HepG2 (cell line): ENCODE data around the gene SFXN5. TPM values are rescaled to one million over a fixed set of nuclear protein-coding genes. Genes with fewer than 3 reads are reported as not detected.
A peak's percentile ranks its signal among the peaks of the same experiment; 100 is the strongest.

Experiments
- ARNT ChIP-seq: fragments of 450-650 bp; IDR thresholded peaks from 2 replicates; pipeline ENCODE4 v1.6.1; 2017
- ATM ChIP-seq: fragments of 450-650 bp; IDR thresholded peaks from 2 replicates; pipeline ENCODE4 v1.7.1; 2017; ENCODE audit warnings: mild to moderate bottlenecking, borderline replicate concordance
- CENPBD1 ChIP-seq: sonication (generic); formaldehyde crosslinking; IDR thresholded peaks from 2 replicates; pipeline ENCODE4 v1.8.0; 2022; ENCODE audit warnings: missing genetic modification reagents, low read depth, mild to moderate bottlenecking, borderline replicate concordance
- HOXA3 ChIP-seq: sonication (generic); formaldehyde crosslinking; IDR thresholded peaks from 2 replicates; pipeline ENCODE4 v1.5.0; 2020; ENCODE audit warnings: missing genetic modification reagents
- JDP2 ChIP-seq: sonication (generic); formaldehyde crosslinking; IDR thresholded peaks from 2 replicates; pipeline ENCODE4 v1.8.1; 2022; ENCODE audit warnings: missing genetic modification reagents, borderline replicate concordance
- KMT2A ChIP-seq: sonication (generic); formaldehyde crosslinking; IDR thresholded peaks from 2 replicates; pipeline ENCODE4 v1.4.0; 2020; ENCODE audit warnings: missing genetic modification reagents
- MIER3 ChIP-seq: IDR thresholded peaks from 2 replicates; pipeline ENCODE4 v1.6.1; 2016; ENCODE audit warnings: missing compliant biosample characterization, borderline replicate concordance
- MTERF4 ChIP-seq: sonication (generic); formaldehyde crosslinking; IDR thresholded peaks from 2 replicates; pipeline ENCODE4 v1.8.0; 2023; ENCODE audit warnings: mild to moderate bottlenecking, missing genetic modification reagents
- MXD1 ChIP-seq: sonication (generic); formaldehyde crosslinking; IDR thresholded peaks from 2 replicates; pipeline ENCODE4 v1.4.0; 2020; ENCODE audit warnings: mild to moderate bottlenecking, missing genetic modification reagents
- POLR2A ChIP-seq, 2 experiments: IDR thresholded peaks; 2 replicates each; pipeline ENCODE4 v1.6.1; 2011; ENCODE audit warnings: low read depth in 2 of 2, low read length in 2 of 2, mild to moderate bottlenecking in 1 of 2, moderate library complexity in 1 of 2; ENCODE audit not compliant: insufficient read depth in 1 of 2
- PPARG ChIP-seq: conservative IDR thresholded peaks from 2 replicates; pipeline ENCODE4 v1.6.1; 2016; ENCODE audit warnings: missing biosample characterization, missing genetic modification reagents
- RFX3 ChIP-seq: IDR thresholded peaks from 2 replicates; pipeline ENCODE4 v1.6.1; 2016; ENCODE audit warnings: missing biosample characterization, missing genetic modification reagents
- SMARCC2 ChIP-seq: fragments of 450-650 bp; IDR thresholded peaks from 2 replicates; pipeline ENCODE4 v1.6.1; 2017; ENCODE audit warnings: antibody characterized with exemption, mild to moderate bottlenecking
- SMYD3 ChIP-seq: sonication (generic); formaldehyde crosslinking; IDR thresholded peaks from 2 replicates; pipeline ENCODE4 v1.8.1; 2023; ENCODE audit warnings: mild to moderate bottlenecking, missing genetic modification reagents
- SOX13 ChIP-seq, 3 experiments: fragments of 450-650 bp in 1 of 3; sonication (generic) in 1 of 3; formaldehyde crosslinking in 1 of 3; IDR thresholded peaks in 2 of 3; conservative IDR thresholded peaks in 1 of 3; 2 replicates each; pipeline versions ENCODE4 v1.5.0 to v1.6.1; 2016 to 2020; ENCODE audit warnings: antibody characterized with exemption in 1 of 3, mild to moderate bottlenecking in 1 of 3, missing compliant biosample characterization in 1 of 3, missing genetic modification reagents in 1 of 3, moderate library complexity in 1 of 3
- SOX6 ChIP-seq, 2 experiments: fragments of 450-650 bp in 1 of 2; sonication (generic) in 1 of 2; formaldehyde crosslinking in 1 of 2; IDR thresholded peaks; 2 replicates each; pipeline versions ENCODE4 v1.4.0 to v1.6.1; 2017 to 2020; ENCODE audit warnings: antibody characterized with exemption in 1 of 2, mild to moderate bottlenecking in 1 of 2, missing genetic modification reagents in 1 of 2
- SRSF1 ChIP-seq: fragments of 200-400 bp; formaldehyde crosslinking; optimal IDR thresholded peaks from 2 replicates; pipeline ENCODE3; 2017; ENCODE audit warnings: mild to moderate bottlenecking, low read depth, low read length, moderate library complexity
- ZC3H4 ChIP-seq: sonication (generic); formaldehyde crosslinking; IDR thresholded peaks from 2 replicates; pipeline ENCODE4 v1.4.0; 2020; ENCODE audit warnings: missing genetic modification reagents, borderline replicate concordance
- ZNF512B ChIP-seq: sonication (generic); formaldehyde crosslinking; IDR thresholded peaks from 2 replicates; pipeline ENCODE4 v1.5.1; 2020; ENCODE audit warnings: missing genetic modification reagents, mild to moderate bottlenecking, borderline replicate concordance
- ZNF556 ChIP-seq: sonication (generic); formaldehyde crosslinking; IDR thresholded peaks from 2 replicates; pipeline ENCODE4 v1.4.0; 2020; ENCODE audit warnings: mild to moderate bottlenecking, missing genetic modification reagents, borderline replicate concordance
- ZNF557 ChIP-seq: sonication (generic); formaldehyde crosslinking; IDR thresholded peaks from 2 replicates; pipeline ENCODE4 v1.4.0; 2020; ENCODE audit warnings: missing genetic modification reagents
- ZNF629 ChIP-seq: sonication (generic); formaldehyde crosslinking; conservative IDR thresholded peaks from 2 replicates; pipeline ENCODE4 v1.5.0; 2020; ENCODE audit warnings: missing genetic modification reagents
- ZNF773 ChIP-seq: sonication (generic); formaldehyde crosslinking; IDR thresholded peaks from 2 replicates; pipeline ENCODE4 v1.4.0; 2020; ENCODE audit warnings: missing genetic modification reagents, borderline replicate concordance
- polyA plus RNA-seq, 8 experiments: library from polyadenylated mRNA; depleted of rRNA in 3 of 8; stranded (reverse) in 7 of 8; unstranded in 1 of 8; fragments of >200 nt; fragmentation: Illumina TruSeq in 4 of 8; extraction: Trizol in 4 of 8; gene quantifications; 2 replicates each; pipeline versions ENCODE4 v1.2.1 to v1.2.3, GENCODE V29; 2011 to 2016; ENCODE audit warnings: low read depth in 4 of 8, missing spikeins in 1 of 8, mixed read lengths in 1 of 8; ENCODE audit not compliant: insufficient read depth in 1 of 8
- total RNA-seq, 5 experiments: library from RNA; depleted of rRNA; stranded (reverse); fragments of >200 nt; fragmentation: Illumina TruSeq; extraction: Trizol; gene quantifications; 2 replicates each; pipeline ENCODE4 v1.2.3, GENCODE V29; 2016; ENCODE audit warnings: low read depth in 1 of 5

SFXN5 gene
- total and polyA plus RNA-seq, 2 of the 13 experiments (the other 11 are each of a cell fraction or from before 2014, with no cell fraction given) = 34.9 to 37.4 TPM

GRCh38 chr2:73112913-73113854 lies 41.7 kb upstream of the SFXN5 start, which contains the start of gene RAB11FIP5 (continued):
- TF ChIP-seq ZNF512B (CRISPR knock-in tag) = peak; percentile 86; the same call in 1 of the 2 replicates
- peak; percentile 90; the same call in 1 of the 2 replicates for TF ChIP-seq ZNF556 (CRISPR knock-in tag)
- no peak for TF ChIP-seq JDP2
- TF ChIP-seq ZNF629 (CRISPR knock-in tag) = no peak
- TF ChIP-seq ZC3H4 (CRISPR knock-in tag) = peak; percentile 57; the same call in 1 of the 2 replicates
- no peak for TF ChIP-seq ZNF557 (CRISPR knock-in tag)
- TF ChIP-seq SOX13 (IDR thresholded peaks at IDR 0.05) = no peak
- TF ChIP-seq SOX13 (CRISPR knock-in tag; conservative IDR thresholded peaks at IDR 0.05 in 1 of 2, IDR thresholded peaks at IDR 0.05 in 1 of 2) = no peak; a peak in 1 of 4 replicates
- no peak for TF ChIP-seq RFX3 (CRISPR knock-in tag)
- TF ChIP-seq ZNF773 (CRISPR knock-in tag) = no peak
- TF ChIP-seq MTERF4 = peak; percentile 75; the same call in 1 of the 2 replicates
- no peak for TF ChIP-seq SOX6 (IDR thresholded peaks at IDR 0.05)
- peak; percentile 53 for TF ChIP-seq SOX6 (CRISPR knock-in tag; IDR thresholded peaks at IDR 0.05)
- no peak for TF ChIP-seq MIER3 (CRISPR knock-in tag)
- no peak for TF ChIP-seq ARNT
- peak; percentile 67 for TF ChIP-seq SRSF1
- peak; percentile 58 for TF ChIP-seq HOXA3 (CRISPR knock-in tag)
- TF ChIP-seq MXD1 (CRISPR knock-in tag) = peak; percentile 46; the same call in 1 of the 2 replicates
- TF ChIP-seq POLR2A (IDR thresholded peaks at IDR 0.05; ENCODE audit: insufficient read depth in 1 of 2, low read depth in 2 of 2, low read length in 2 of 2) = peak; percentile 59 to 66; a peak in 3 of 4 replicates
- no peak for TF ChIP-seq CENPBD1
- TF ChIP-seq SMYD3 = no peak
- TF ChIP-seq ATM = no peak
- TF ChIP-seq PPARG (CRISPR knock-in tag) = no peak; the same call in 1 of the 2 replicates
- no peak for TF ChIP-seq SMARCC2
- TF ChIP-seq KMT2A = no peak
